ENCODE data around the gene FMN1.

The FMN1 gene

DNA sequence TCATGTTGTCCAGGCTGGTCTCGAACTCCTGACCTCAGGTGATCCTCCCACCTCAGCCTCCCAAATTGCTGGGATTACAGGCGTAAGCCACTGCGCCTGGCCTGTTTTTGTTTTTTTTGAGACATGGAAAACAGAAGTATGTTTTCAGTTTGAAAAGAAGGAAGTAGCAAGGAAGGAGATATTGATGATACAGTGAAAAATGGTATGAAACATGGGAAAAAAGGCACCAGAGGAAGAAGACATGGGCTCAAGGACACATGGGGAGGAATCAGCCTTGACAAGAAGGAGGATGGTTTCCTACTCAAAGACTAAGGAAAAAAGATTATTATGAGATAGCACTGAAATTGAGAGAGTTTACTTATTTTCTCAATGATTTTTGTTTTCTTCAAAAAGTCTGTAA lies 30.7 kb downstream of the FMN1 start:
- Mint-ChIP-seq H3K9me3 (no peaks in the 10 kb centered on the region), H3K4me1 (peaks cover 10% of the 10 kb centered on the region), H3K27me3 (ENCODE audit: low read depth, poor library complexity) (peaks cover 7% of the 10 kb centered on the region), H3K4me3 (no peak overlapping the region), H3K27ac (no peak overlapping the region), H3K36me3 (ENCODE audit: low read depth) (peaks cover 9% of the 10 kb centered on the region)
- TF ChIP-seq, protein P1, sequence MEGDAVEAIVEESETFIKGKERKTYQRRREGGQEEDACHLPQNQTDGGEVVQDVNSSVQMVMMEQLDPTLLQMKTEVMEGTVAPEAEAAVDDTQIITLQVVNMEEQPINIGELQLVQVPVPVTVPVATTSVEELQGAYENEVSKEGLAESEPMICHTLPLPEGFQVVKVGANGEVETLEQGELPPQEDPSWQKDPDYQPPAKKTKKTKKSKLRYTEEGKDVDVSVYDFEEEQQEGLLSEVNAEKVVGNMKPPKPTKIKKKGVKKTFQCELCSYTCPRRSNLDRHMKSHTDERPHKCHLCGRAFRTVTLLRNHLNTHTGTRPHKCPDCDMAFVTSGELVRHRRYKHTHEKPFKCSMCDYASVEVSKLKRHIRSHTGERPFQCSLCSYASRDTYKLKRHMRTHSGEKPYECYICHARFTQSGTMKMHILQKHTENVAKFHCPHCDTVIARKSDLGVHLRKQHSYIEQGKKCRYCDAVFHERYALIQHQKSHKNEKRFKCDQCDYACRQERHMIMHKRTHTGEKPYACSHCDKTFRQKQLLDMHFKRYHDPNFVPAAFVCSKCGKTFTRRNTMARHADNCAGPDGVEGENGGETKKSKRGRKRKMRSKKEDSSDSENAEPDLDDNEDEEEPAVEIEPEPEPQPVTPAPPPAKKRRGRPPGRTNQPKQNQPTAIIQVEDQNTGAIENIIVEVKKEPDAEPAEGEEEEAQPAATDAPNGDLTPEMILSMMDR (IDR thresholded peaks at IDR 0.05) = no peak
- DNase-seq = no peak

DNA sequence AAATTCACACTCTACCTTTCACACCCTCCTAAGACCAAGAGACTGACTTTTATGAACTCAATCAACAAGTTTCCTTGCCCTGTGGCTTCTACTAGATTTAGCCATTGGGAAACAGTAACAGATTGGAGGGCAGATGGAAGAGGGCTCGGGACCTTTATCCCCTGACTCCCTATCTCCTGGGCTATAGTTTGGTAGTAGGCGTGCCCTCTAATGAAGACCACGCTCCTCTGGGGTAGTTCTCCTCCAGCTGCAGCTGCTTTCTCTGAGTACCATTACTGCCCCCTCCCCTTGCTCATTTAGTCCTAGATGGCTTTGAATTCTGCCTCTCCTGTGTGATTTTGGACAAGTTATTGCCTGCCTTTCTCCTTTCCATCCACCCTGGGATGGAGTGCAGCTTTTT lies 33.3 kb downstream of the FMN1 start:
- DNase-seq = no peak
- TF ChIP-seq, protein P1 (IDR thresholded peaks at IDR 0.05) = no peak
- Mint-ChIP-seq H3K4me3 (no peak overlapping the region), H3K36me3 (ENCODE audit: low read depth) (peaks cover 5% of the 10 kb centered on the region), H3K9me3 (no peaks in the 10 kb centered on the region), H3K4me1 (peaks cover 6% of the 10 kb centered on the region), H3K27ac (peak overlapping the region; percentile 48), H3K27me3 (ENCODE audit: low read depth, poor library complexity) (peaks cover 4% of the 10 kb centered on the region)

DNA sequence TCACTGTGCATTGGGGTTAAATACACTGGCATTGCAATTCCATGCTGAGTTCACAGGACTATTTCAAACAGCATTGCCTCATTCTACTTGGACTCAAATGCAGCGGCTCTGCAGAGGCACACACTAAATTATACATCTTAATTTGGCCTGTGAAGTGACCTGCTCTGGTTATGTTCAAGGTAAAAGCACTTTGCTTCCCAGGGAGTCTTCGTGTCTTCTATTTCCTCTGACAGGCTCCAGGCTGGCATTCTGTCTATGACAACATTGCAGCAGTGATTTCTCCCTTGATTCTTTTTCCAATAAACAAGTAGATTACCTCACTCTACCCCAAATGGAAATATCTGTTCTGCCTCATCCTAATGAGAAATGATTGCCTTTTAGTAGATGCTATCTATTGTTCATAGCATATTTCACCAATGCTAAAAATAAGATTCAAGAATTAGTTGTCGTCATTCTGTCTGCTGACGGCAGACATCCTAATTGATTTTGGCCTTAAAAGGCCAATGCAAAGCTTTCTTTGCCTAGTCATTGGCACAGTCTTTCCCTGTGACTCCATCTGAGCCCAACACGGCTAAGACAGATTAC lies 33.8 kb downstream of the FMN1 start:
- no peak for DNase-seq
- TF ChIP-seq, protein P1 (IDR thresholded peaks at IDR 0.05) = no peak
- H3K36me3 Mint-ChIP-seq (ENCODE audit: low read depth) = peaks cover 5% of the 10 kb centered on the region

DNA sequence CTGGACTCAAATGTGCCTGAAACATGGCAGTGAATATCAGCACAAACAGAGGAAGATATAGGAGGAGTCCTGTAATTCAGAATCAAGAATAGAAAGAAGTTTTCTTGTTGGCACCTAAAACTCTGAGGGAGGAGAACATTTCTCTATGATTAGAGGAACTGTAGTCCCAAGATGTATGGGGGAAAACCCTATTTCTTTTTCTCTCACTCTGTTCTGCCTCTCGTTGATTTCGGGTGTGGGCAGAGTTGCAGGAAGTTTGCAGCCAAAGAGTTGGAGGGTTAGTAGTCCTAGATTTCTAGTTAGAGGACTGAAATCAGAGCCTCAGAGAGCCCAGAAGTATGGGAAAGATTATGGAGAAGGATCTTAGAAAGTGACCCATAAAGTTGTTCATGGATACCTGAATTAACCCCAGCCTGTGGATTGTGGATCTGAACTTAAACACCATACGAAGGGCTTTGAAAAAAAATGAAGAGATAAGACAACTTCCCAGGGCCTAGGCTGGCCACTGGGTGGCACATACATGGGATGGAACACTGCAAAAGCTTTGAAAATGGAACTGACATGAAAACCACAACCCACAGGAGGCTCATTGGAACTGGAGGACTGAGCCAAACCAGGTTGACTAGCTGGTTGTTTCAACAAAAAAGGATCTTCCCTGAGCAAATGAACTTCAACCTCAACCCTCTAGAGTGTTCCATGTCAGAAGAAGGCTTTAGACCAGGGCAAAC lies 34.6 kb downstream of the FMN1 start:
- H3K27ac Mint-ChIP-seq = no peak overlapping the region
- H3K36me3 Mint-ChIP-seq (ENCODE audit: low read depth) = peaks cover 5% of the 10 kb centered on the region
- DNase-seq = no peak
- TF ChIP-seq, protein P1 (IDR thresholded peaks at IDR 0.05) = no peak
- H3K4me3 Mint-ChIP-seq = no peak overlapping the region
- peaks cover 7% of the 10 kb centered on the region for H3K27me3 Mint-ChIP-seq (ENCODE audit: low read depth, poor library complexity)
- peaks cover 17% of the 10 kb centered on the region for H3K4me1 Mint-ChIP-seq
- H3K9me3 Mint-ChIP-seq = no peaks in the 10 kb centered on the region

More for the DNA sequence above, 33.8 kb downstream of the FMN1 start:
- Mint-ChIP-seq H3K27ac (peak overlapping the region; percentile 43), H3K4me1 (peaks cover 10% of the 10 kb centered on the region), H3K9me3 (no peaks in the 10 kb centered on the region), H3K4me3 (no peak overlapping the region), H3K27me3 (ENCODE audit: low read depth, poor library complexity) (peaks cover 7% of the 10 kb centered on the region)

DNA sequence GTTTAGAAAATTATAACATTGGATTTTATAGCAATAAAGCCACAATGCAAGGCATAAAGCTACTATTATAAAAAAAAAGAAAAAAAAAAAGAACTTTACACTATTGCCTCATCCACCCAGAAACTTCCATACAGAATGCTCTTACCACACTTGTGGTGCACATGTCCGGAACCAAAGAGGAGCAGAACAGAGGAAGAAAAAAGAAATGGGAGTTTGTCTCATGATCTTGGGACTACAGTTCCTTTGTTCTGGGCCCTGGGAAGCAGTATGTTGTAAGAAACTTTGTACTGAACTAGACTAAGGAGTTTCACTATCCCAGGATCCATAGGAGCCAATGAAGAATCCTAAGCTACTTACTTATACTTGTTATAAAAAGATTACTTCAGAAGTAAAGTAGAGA lies 36.1 kb downstream of the FMN1 start:
- Mint-ChIP-seq H3K4me1 (peaks cover 33% of the 10 kb centered on the region), H3K36me3 (ENCODE audit: low read depth) (peaks cover 5% of the 10 kb centered on the region), H3K27me3 (ENCODE audit: low read depth, poor library complexity) (peaks cover 7% of the 10 kb centered on the region), H3K9me3 (no peaks in the 10 kb centered on the region), H3K27ac (no peak overlapping the region), H3K4me3 (no peak overlapping the region)
- TF ChIP-seq, protein P1 (IDR thresholded peaks at IDR 0.05) = no peak
- DNase-seq = no peak

Data from nephron progenitor cell (in vitro differentiated cells).